ENCODE measurements around the gene KLF2.
"Not testable (repeated sequence)": the region's sequence is repeated elsewhere in the genome, so short reads cannot be mapped to it uniquely, and the experiment has no call there.

Gene KLF2

GRCh38 chr19:16338470-16339360, 14.1 kb downstream of the KLF2 start:
- DNase-seq = peak; percentile 47 to 55

DNA sequence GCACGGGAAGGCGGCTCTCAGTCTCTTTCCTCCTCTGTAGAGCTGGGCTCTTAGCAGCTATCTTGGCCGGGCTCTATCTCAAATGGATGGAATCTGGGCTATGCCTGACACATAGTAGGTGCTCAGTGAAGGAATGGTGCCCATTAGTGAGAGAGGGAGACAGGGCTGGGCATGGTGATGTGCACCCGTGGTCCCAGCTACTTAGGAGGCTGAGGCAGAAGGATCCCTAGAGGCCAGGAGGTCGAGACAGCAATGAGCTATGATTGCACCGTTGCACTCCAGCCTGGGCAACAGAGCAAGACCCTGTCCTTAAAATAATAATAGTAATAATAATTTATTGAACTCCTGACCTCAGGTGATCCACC, 14.7 kb downstream of the KLF2 start:
- DNase-seq = no peak

- no peak for DNase-seq
Observed at GRCh38 chr19:16340092-16340491, 15.5 kb downstream of the KLF2 start.

GRCh38 chr19:16340654-16341053, 16.0 kb downstream of the KLF2 start:
- DNase-seq = no peak

DNA sequence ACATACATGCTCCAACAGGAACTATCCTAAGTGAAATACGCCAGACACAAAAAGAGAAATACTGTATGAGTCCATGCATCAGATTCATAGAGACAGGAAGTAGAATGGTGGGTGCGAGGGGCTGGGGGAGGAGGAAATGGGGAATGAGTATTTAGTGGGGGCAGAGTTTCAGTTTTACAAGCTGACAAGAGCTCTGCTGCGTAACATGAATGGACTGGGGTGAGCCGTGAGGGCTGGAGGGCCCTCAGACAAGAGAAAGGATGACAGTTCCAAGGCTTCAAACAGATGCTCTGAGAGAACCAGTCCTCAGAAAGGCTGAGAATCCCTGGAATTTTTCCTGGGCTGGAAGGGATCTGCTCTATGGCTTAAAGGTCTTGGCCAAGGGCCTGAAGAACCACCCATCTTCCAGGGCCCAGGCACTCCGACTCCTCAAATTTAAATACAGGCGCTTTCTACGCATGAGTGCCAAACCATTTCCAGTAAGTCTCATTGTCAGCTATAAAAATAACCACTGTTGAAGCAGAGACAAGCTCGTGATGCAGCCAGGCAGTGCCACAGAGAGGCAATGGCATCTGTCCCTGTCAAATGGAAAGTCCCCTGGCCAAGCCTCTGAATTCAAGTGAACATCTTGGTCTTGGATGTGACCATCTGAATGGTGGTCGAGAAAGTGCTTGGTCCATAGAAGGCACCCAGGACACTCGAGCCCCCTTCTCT, 17.5 kb downstream of the KLF2 start:
- DNase-seq = peak; percentile 29 to 35

- DNase-seq = no peak
Observed at GRCh38 chr19:16343156-16343555, 18.5 kb downstream of the KLF2 start.

DNA sequence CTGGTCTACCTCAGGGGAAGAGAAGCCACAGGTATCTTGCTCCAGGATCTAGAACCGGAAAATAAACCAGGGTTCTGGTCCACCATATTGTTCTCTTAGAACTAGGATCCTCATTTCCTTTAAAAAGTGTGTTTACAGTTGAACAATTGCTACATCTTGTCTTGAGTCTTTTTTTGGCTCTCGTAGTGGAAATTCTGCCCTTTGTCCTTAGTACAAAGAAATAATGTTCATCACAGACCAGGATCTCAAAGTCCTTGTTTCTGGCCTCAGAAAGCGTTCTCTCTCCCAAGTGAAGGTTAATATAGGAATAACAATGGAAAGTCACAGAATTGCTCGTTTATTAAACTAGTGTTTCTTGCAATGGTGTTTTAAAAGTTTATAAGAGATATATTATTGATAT, 20.8 kb downstream of the KLF2 start:
- DNase-seq = no peak

- DNase-seq = not testable (repeated sequence)
Observed at GRCh38 chr19:16347099-16347498, 22.5 kb downstream of the KLF2 start.

GRCh38 chr19:16347706-16348105, 23.1 kb downstream of the KLF2 start:
- DNase-seq = no peak

- DNase-seq = no peak
Observed at GRCh38 chr19:16349551-16350152, 25.0 kb downstream of the KLF2 start.

DNA sequence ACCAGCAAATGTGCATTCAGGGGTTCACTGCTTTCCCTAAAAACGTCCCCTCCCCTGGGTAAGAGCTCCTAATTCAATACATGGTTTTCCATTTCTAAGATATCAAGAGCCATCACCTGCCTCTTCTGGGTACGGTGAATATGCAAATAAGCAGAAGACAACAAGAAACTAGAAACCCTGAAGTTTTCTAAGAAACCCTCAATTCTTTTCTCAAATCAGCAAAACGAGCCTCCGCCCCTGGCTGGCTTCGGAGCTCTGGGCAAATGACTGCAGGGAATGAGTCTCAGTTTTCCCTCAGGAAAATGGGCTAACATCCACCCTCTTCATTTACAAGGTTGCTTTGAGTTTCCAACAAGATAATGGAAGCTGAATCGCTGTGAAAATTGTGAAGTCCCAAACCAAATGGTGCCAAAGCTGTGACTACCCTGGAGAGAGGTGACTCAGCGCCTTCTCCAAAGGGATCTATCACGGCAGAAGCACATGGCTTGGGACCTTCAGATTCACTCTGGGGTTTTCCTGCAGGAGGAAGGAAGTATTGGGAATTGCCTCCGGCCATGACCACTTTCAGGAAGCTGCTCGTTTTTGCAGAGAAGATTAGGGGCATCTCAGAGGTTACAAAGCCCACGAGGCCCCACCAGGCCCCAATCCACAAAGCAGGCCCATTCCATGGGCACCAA, 26.6 kb downstream of the KLF2 start:
- no peak for DNase-seq

GRCh38 chr19:16355293-16356043, 30.8 kb downstream of the KLF2 start:
- DNase-seq = peak; percentile 57 to 65

GRCh38 chr19:16358456-16358855, 33.8 kb downstream of the KLF2 start:
- no peak for DNase-seq

DNA sequence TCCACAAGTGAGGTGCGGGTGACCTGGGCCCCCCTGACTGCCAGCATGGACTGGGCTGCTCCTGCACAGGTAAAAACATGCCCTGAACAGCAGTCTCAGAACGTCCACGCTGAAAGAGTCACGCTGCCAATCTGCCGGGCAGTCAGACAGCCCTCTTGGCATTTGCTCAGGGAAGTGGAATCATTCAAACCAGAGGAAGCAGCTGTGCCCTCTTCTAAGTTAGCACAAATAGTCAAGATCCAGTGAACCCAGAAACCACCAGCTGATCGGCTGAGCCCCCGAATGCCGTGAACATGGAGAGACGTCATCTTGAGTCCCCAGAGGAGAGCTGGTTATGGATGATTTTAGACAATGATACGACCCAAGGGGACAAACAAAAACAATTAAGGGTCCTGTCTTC, 34.4 kb downstream of the KLF2 start:
- DNase-seq = no peak

GRCh38 chr19:16359964-16360363, 35.3 kb downstream of the KLF2 start:
- no peak for DNase-seq

DNA sequence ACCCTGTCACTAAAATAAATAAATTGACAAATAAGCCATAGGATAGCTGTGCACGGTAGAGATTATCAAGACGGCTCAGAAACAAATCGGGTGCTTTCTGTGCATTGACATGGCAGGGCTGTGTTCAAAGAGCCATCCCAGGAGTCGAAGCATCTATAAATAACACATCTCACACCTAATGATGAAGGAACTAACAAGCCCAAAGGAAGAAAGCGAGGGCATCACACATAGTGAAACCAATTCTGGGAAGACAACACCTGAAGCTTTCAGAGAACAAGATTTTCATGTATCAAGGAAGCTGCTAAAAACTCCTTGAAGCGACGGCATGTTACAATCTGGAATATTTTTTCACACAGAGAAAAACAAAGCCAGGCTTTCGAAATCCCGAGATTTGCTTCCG, 36.1 kb downstream of the KLF2 start:
- DNase-seq = no peak

- no peak for DNase-seq
Observed at GRCh38 chr19:16361254-16361653, 36.6 kb downstream of the KLF2 start.

- DNase-seq = no peak
Observed at GRCh38 chr19:16361926-16362325, 37.3 kb downstream of the KLF2 start.

- no peak for DNase-seq
Observed at GRCh38 chr19:16363133-16363851, 38.7 kb downstream of the KLF2 start.

DNA sequence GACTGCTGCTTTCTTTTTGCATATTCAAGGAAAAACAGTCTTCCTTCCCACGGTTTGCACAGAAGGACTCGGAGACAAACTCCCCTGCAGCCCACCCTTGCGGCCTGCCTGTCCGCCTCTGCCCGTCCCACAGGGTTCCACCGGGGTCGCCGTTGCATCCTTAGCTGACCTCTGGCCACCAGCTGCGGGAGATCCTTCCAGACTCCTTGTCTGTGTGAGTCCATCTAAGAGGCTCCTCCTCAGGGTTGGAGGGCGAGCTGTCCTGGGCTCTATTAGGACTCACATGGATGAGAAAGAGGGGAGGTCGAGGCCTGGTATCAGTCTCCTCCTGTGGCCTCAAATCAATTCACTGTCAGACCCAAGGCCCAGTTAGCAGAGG, 39.2 kb downstream of the KLF2 start:
- DNase-seq = no peak

- DNase-seq = no peak
Observed at GRCh38 chr19:16364231-16364865, 39.7 kb downstream of the KLF2 start.
